HG03521 (cell line): ENCODE results near the gene SENP6.
"Not testable (repeated sequence)": the region's sequence is repeated elsewhere in the genome, so short reads cannot be mapped to it uniquely, and the experiment has no call there.

ENCODE experiments used
- ATAC-seq: cut with Tn5 transposase; IDR thresholded peaks from one replicate; pipeline ENCODE4 v1.9.1; 2021; ENCODE audit warnings: mild to moderate bottlenecking, moderate library complexity; ENCODE audit not compliant: unreplicated experiment

The SENP6 gene

GRCh38 chr6:75656479-75656878 lies 54.8 kb downstream of the SENP6 start:
- ATAC-seq, result no peak

DNA sequence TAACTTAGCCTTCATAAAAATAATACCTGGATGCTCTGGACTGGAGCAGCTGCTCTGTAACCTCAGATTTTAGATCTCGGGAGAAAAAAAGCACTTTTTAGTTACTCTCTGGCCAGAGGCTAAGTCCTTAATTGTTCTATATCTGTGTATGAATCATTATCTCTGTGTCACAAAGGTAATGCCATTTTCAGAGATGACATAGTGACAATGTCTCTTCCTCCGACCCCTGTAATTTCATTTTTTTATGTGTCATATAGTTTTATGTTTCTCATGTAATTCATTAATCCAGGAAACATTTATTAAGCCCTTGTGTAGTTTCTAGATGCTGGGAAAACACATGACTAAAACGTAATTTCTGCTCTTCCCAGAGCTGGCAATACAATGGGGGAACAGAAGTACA lies 55.6 kb downstream of the SENP6 start:
- no peak for ATAC-seq

GRCh38 chr6:75666592-75666991 lies 64.9 kb downstream of the SENP6 start:
- ATAC-seq, result no peak

GRCh38 chr6:75673884-75674283 lies 72.2 kb downstream of the SENP6 start:
- no peak for ATAC-seq

DNA sequence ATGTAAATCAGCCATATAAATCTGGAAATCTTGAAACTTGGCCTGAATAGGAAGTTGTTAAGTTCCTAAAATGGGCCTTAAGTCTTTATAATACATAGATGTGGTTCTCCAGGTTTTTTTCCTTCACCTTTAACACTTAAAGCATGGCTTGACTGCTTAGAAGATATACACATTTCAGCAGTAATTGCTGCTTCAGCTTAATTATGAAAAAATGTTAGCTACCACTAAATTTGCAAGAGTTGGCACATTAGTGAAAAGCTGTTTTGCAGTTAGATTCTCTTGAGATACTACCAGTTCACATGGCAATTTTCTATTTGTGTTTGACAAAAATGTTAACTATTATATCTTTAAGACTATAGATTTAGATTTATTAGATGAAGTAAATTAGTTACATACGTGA lies 74.7 kb downstream of the SENP6 start:
- no peak for ATAC-seq

DNA sequence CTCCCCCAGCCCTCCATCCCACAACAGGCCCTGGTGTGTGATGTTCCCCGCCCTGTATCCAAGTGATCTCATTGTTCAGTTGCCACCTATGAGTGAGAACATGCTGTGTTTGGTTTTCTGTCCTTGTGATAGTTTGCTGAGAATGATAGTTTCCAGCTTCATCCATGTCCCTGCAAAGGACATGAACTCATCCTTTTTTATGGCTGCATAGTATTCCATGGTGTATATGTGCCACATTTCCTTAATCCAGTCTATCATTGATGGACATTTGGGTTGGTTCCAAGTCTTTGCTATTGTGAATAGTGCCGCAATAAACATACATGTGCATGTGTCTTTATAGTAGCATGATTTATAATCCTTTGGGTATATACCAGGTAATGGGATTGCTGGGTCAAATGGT lies 80.9 kb downstream of the SENP6 start:
- not testable (repeated sequence) for ATAC-seq

GRCh38 chr6:75683005-75683404 lies 81.3 kb downstream of the SENP6 start:
- ATAC-seq, result not testable (repeated sequence)

GRCh38 chr6:75687535-75687934 lies 85.9 kb downstream of the SENP6 start:
- not testable (repeated sequence) for ATAC-seq

- ATAC-seq, result not testable (repeated sequence)
These were observed 86.3 kb downstream of the SENP6 start for GRCh38 chr6:75687937-75688336.

- ATAC-seq, result no peak
These were observed 87.9 kb downstream of the SENP6 start for GRCh38 chr6:75689576-75689975.

- ATAC-seq, result no peak
These were observed 89.3 kb downstream of the SENP6 start for GRCh38 chr6:75691012-75691411.

DNA sequence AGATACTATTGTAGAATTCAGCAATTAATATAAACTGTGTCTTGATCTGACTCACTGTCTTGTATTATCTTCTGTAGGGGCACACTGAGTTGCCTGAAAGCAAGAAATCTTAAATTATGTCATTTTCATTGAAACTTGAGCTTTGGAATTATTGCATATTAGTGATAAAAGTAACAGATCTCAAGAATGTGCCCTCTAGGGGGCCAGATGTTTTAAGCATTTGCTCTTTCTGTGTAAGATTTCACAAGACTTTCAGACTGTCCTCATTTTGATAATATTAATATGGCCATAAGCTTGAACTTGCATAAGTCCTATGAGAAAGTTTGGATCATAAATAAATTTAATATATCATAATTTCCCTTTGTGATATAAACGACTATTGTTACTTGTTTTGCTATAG lies 91.9 kb downstream of the SENP6 start:
- ATAC-seq, result no peak

GRCh38 chr6:75694406-75694805 lies 92.7 kb downstream of the SENP6 start:
- no peak for ATAC-seq

GRCh38 chr6:75708334-75708733 lies 106.7 kb downstream of the SENP6 start:
- ATAC-seq, result not testable (repeated sequence)

- no peak for ATAC-seq
These were observed 109.5 kb downstream of the SENP6 start for GRCh38 chr6:75711173-75711572.

- no peak for ATAC-seq
These were observed 117.5 kb downstream of the SENP6 start for GRCh38 chr6:75719133-75719532.

DNA sequence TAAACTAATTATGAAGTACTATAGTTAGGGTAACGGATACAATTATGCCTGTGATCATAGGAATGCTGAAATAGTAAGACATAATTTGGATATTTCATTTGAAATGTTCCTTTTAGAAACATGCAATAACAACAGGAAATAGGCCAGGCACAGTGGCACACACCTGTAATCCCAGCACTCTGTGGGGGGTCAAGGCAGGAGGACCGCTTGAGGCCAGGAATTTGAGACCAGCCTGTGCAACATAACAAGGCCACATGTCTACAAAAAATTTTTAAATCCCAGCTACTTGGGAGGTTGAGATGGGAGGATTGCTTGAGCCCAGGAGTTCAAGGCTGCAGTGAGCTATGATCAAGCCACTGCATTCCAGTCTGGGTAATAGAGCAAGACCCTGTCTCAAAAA lies 121.7 kb downstream of the SENP6 start:
- ATAC-seq, result no peak

- no peak for ATAC-seq
These were observed 125.5 kb downstream of the SENP6 start for GRCh38 chr6:75727206-75727605.

- ATAC-seq, result not testable (repeated sequence)
These were observed 129.3 kb downstream of the SENP6 start for GRCh38 chr6:75731029-75731428.

- peak; percentile 92 for ATAC-seq
These were observed 134.0 kb downstream of the SENP6 start for GRCh38 chr6:75735491-75736186.

- no peak for ATAC-seq
These were observed 142.3 kb downstream of the SENP6 start for GRCh38 chr6:75743971-75744370.

DNA sequence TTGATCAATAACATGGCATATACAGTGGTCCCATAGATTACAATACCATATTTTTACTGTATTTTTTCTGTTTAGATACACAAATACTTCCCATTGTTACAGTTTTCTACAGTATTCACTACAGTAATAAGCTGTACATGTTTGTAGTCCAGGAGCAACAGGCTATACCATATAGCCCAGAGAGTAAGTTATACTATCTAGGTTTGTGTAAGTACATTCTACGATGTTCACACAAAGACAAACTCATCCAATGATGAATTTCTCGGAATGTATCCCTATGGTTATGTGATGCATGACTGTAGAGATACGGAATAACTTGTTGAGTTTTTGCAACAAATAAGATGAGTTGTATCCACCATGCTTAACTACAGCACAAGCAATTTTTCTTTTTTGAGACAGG lies 143.7 kb downstream of the SENP6 start:
- ATAC-seq, result no peak

- no peak for ATAC-seq
These were observed 144.5 kb downstream of the SENP6 start for GRCh38 chr6:75746221-75746620.
